GM19324 (cell line): ENCODE measurements around the gene RNF183.
A peak's percentile ranks its signal among the peaks of the same experiment; 100 is the strongest.

Experiments used
- ATAC-seq: cut with Tn5 transposase; IDR thresholded peaks from one replicate; pipeline ENCODE4 v1.9.1; 2021; ENCODE audit warnings: mild to moderate bottlenecking, moderate library complexity; ENCODE audit not compliant: unreplicated experiment, low FRiP score

The RNF183 gene

GRCh38 chr9:113302792-113303418 lies at the start of gene RNF183:
TSS of gene RNF183 (minus strand) at chr9:113303376. CDS start at chr9:113298184, 5,192 bp downstream.
- ATAC-seq: no peak

GRCh38 chr9:113352411-113352810 lies 49.2 kb upstream of the RNF183 start:
- ATAC-seq: no peak

GRCh38 chr9:113352006-113352405 lies 48.8 kb upstream of the RNF183 start:
- no peak for ATAC-seq

GRCh38 chr9:113350937-113351336 lies 47.8 kb upstream of the RNF183 start:
- no peak for ATAC-seq

- no peak for ATAC-seq
These were observed 47.0 kb upstream of the RNF183 start for GRCh38 chr9:113350107-113350661.

GRCh38 chr9:113349445-113350094 lies 46.4 kb upstream of the RNF183 start, which contains the start of gene BSPRY:
TSS of gene BSPRY (plus strand) at chr9:113349541. CDS start at chr9:113349580, 39 bp downstream.
- ATAC-seq: no peak

GRCh38 chr9:113349066-113349444 lies 45.9 kb upstream of the RNF183 start:
- no peak for ATAC-seq

GRCh38 chr9:113348437-113348836 lies 45.3 kb upstream of the RNF183 start:
- no peak for ATAC-seq

GRCh38 chr9:113345671-113346070 lies 42.5 kb upstream of the RNF183 start:
- no peak for ATAC-seq

- ATAC-seq: no peak
These were observed 42.0 kb upstream of the RNF183 start for GRCh38 chr9:113345190-113345589.

- ATAC-seq: no peak
These were observed 40.6 kb upstream of the RNF183 start for GRCh38 chr9:113343732-113344231.

- ATAC-seq: no peak
These were observed 38.7 kb upstream of the RNF183 start for GRCh38 chr9:113341712-113342410.

- peak; percentile 99 for ATAC-seq
These were observed 37.0 kb upstream of the RNF183 start, which contains the start of gene WDR31 for GRCh38 chr9:113340011-113340699. TSS of gene WDR31 (minus strand) at chr9:113340275. CDS start at chr9:113332022, 8,253 bp downstream.

GRCh38 chr9:113337714-113338113 lies 34.5 kb upstream of the RNF183 start:
- no peak for ATAC-seq

GRCh38 chr9:113331780-113332179 lies 28.6 kb upstream of the RNF183 start:
- no peak for ATAC-seq

GRCh38 chr9:113328045-113328782 lies 25.0 kb upstream of the RNF183 start:
- ATAC-seq: no peak

- ATAC-seq: no peak
These were observed 23.1 kb upstream of the RNF183 start for GRCh38 chr9:113326230-113326629.

- ATAC-seq: no peak
These were observed 19.5 kb upstream of the RNF183 start for GRCh38 chr9:113322671-113323070.

- ATAC-seq: no peak
These were observed 16.9 kb upstream of the RNF183 start for GRCh38 chr9:113320051-113320450.

- ATAC-seq: no peak
These were observed 15.9 kb upstream of the RNF183 start for GRCh38 chr9:113319054-113319453.
